Measurements from ENCODE around the gene SIL1. TPM values are rescaled to one million over a fixed set of nuclear protein-coding genes. Genes with fewer than 3 reads are reported as not detected.

Gene SIL1
- total and polyA plus RNA-seq, 2 of the 8 experiments (the other 6 are each of a cell fraction or from before 2014, with no cell fraction given), result 8.3 to 12.8 TPM

DNA sequence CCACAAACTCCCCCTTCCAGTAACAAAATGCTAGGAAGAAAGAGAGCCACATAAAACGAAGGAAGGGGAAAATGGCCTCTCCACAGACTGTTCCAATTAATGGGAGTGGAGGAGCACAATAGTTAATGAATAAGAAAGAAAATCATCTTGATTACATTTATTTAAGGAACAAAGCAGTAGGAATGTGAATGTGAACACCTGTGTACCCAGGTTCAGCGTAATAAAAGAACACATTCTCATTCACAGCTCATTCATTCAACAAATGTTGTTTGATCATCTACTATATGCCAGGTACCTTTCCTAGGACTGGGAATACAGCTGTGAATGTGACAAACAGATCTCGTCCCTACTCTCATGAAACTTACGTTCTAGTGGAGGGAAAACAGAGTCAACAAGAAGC is 35.7 kb downstream of the SIL1 start (continued):
- TF ChIP-seq SIN3A (conservative IDR thresholded peaks at IDR 0.05 in 1 of 2, IDR thresholded peaks at IDR 0.05 in 1 of 2; ENCODE audit: low read depth in 1 of 2, low read length in 2 of 2) (no peak), CHD2 (IDR thresholded peaks at IDR 0.05; ENCODE audit: low read length) (no peak), YY1 (IDR thresholded peaks at IDR 0.05; ENCODE audit: low read depth, low read length) (no peak), RXRA (IDR thresholded peaks at IDR 0.05; ENCODE audit: insufficient read depth, low read depth, low read length) (no peak), NANOG (IDR thresholded peaks at IDR 0.05; ENCODE audit: insufficient read depth, low read depth, low read length, poor library complexity, severe bottlenecking) (no peak), TEAD4 (IDR thresholded peaks at IDR 0.05; ENCODE audit: low read depth, low read length) (no peak), JUND (IDR thresholded peaks at IDR 0.05; ENCODE audit: low read length) (no peak)
